ENCODE data around the gene FRMD3.

DNA sequence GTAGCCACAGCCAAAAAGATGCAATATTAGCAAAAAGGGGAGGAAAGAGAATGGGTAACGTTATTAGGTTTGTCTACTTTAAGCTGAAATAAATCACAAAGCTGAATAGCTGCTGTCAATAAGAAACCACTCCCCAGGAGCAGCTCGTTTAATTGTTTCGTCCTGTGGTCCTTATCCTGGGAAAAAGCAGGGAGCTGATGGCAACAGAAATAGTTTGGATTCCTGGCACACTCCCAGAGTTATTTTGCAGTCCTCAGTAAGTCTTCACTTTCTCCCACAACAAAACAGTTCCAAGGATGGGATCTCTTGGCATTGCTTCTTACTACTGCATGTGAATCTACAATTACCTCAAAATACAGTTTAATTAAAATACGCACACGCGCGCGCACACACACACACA is 28.8 kb downstream of the FRMD3 start:
- TF ChIP-seq, protein P1, sequence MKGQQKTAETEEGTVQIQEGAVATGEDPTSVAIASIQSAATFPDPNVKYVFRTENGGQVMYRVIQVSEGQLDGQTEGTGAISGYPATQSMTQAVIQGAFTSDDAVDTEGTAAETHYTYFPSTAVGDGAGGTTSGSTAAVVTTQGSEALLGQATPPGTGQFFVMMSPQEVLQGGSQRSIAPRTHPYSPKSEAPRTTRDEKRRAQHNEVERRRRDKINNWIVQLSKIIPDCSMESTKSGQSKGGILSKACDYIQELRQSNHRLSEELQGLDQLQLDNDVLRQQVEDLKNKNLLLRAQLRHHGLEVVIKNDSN (IDR thresholded peaks at IDR 0.05): no peak
- TF ChIP-seq TAF1 (IDR thresholded peaks at IDR 0.05; ENCODE audit: low read depth): no peak
- TF ChIP-seq, protein P2, sequence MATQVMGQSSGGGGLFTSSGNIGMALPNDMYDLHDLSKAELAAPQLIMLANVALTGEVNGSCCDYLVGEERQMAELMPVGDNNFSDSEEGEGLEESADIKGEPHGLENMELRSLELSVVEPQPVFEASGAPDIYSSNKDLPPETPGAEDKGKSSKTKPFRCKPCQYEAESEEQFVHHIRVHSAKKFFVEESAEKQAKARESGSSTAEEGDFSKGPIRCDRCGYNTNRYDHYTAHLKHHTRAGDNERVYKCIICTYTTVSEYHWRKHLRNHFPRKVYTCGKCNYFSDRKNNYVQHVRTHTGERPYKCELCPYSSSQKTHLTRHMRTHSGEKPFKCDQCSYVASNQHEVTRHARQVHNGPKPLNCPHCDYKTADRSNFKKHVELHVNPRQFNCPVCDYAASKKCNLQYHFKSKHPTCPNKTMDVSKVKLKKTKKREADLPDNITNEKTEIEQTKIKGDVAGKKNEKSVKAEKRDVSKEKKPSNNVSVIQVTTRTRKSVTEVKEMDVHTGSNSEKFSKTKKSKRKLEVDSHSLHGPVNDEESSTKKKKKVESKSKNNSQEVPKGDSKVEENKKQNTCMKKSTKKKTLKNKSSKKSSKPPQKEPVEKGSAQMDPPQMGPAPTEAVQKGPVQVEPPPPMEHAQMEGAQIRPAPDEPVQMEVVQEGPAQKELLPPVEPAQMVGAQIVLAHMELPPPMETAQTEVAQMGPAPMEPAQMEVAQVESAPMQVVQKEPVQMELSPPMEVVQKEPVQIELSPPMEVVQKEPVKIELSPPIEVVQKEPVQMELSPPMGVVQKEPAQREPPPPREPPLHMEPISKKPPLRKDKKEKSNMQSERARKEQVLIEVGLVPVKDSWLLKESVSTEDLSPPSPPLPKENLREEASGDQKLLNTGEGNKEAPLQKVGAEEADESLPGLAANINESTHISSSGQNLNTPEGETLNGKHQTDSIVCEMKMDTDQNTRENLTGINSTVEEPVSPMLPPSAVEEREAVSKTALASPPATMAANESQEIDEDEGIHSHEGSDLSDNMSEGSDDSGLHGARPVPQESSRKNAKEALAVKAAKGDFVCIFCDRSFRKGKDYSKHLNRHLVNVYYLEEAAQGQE (IDR thresholded peaks at IDR 0.05; ENCODE audit: low read depth): no peak
- TF ChIP-seq CREB1 (IDR thresholded peaks at IDR 0.05; ENCODE audit: low read depth): no peak
- no peak for TF ChIP-seq YY1 (IDR thresholded peaks at IDR 0.05; ENCODE audit: low read depth)
- no peak for TF ChIP-seq MAX (IDR thresholded peaks at IDR 0.05)
- TF ChIP-seq EP300 (IDR thresholded peaks at IDR 0.05; ENCODE audit: borderline replicate concordance): peak; percentile 44; the same call in 1 of the 2 replicates
- no peak for TF ChIP-seq EGR1 (IDR thresholded peaks at IDR 0.05)
- no peak for TF ChIP-seq RAD21 (IDR thresholded peaks at IDR 0.05; ENCODE audit: low read depth)
- TF ChIP-seq NFIC (IDR thresholded peaks at IDR 0.05): peak; percentile 59
- peak; percentile 58; the same call in 1 of the 2 replicates for TF ChIP-seq TCF12 (IDR thresholded peaks at IDR 0.05; ENCODE audit: low read depth)
- no peak for TF ChIP-seq ZBTB7A (IDR thresholded peaks at IDR 0.05; ENCODE audit: low read depth)
